Progenitor cell of endocrine pancreas (in vitro differentiated cells): ENCODE measurements around the gene BTBD10. TPM values are rescaled to one million over a fixed set of nuclear protein-coding genes. Genes with fewer than 3 reads are reported as not detected.

Experiments used
- DNase-seq: peaks from one replicate; pipeline ENCODE4 v3.0.0; 2021; ENCODE audit warnings: low spot score; ENCODE audit not compliant: unreplicated experiment
- H3K27ac Mint-ChIP-seq: 2 replicates; pipeline ENCODE4 v1.8.0; 2021; ENCODE audit warnings: mild to moderate bottlenecking, moderate library complexity, mixed read lengths
- H3K27me3 Mint-ChIP-seq: 2 replicates; pipeline ENCODE4 v1.8.0; 2021; ENCODE audit warnings: mixed read lengths
- H3K36me3 Mint-ChIP-seq: 2 replicates; pipeline ENCODE4 v1.8.0; 2022; ENCODE audit warnings: mixed read lengths; ENCODE audit not compliant: insufficient read depth
- H3K4me1 Mint-ChIP-seq: 2 replicates; pipeline ENCODE4 v1.8.0; 2021; ENCODE audit warnings: low read depth, mixed read lengths
- H3K4me3 Mint-ChIP-seq: 2 replicates; pipeline ENCODE4 v1.8.0; 2021; ENCODE audit warnings: low read depth, mild to moderate bottlenecking, moderate library complexity, mixed read lengths
- H3K9me3 Mint-ChIP-seq: 2 replicates; pipeline ENCODE4 v1.8.0; 2021; ENCODE audit warnings: low read depth, mixed read lengths
- CTCF ChIP-seq: fragments of 200-600 bp; sonication (generic); IDR thresholded peaks from one replicate; pipeline ENCODE4 v1.5.0; 2021; ENCODE audit warnings: antibody characterized with exemption, mild to moderate bottlenecking; ENCODE audit not compliant: unreplicated experiment
- total RNA-seq: library from RNA; stranded (reverse); gene quantifications from 2 replicates; pipeline ENCODE4 v1.2.1, GENCODE V29; 2021

The BTBD10 gene
- total RNA-seq, 1 donor from 2014 or later, result 31.1 TPM

- peak; percentile 21 for TF ChIP-seq CTCF
- peak overlapping the region; percentile 59 for H3K4me3 Mint-ChIP-seq
- H3K36me3 Mint-ChIP-seq, result no peaks in the 10 kb centered on the region
- DNase-seq, result no peak
- peaks cover 5% of the 10 kb centered on the region for H3K27me3 Mint-ChIP-seq
- H3K27ac Mint-ChIP-seq, result no peak overlapping the region
- peaks cover 21% of the 10 kb centered on the region for H3K9me3 Mint-ChIP-seq
- H3K4me1 Mint-ChIP-seq, result no peaks in the 10 kb centered on the region
Measured at GRCh38 chr11:13487661-13488030, 24.6 kb upstream of the BTBD10 start.

- H3K36me3 Mint-ChIP-seq, result no peaks in the 10 kb centered on the region
- no peak overlapping the region for H3K27ac Mint-ChIP-seq
Measured at GRCh38 chr11:13486926-13487660, 24.1 kb upstream of the BTBD10 start.

GRCh38 chr11:13480198-13480597 is 17.2 kb upstream of the BTBD10 start:
- no peaks in the 10 kb centered on the region for H3K36me3 Mint-ChIP-seq
- no peak for TF ChIP-seq CTCF

More at GRCh38 chr11:13486926-13487660, 24.1 kb upstream of the BTBD10 start:
- H3K4me3 Mint-ChIP-seq, result peak overlapping the region; percentile 59
- H3K4me1 Mint-ChIP-seq, result no peaks in the 10 kb centered on the region
- DNase-seq, result peak; percentile 31
- peaks cover 5% of the 10 kb centered on the region for H3K27me3 Mint-ChIP-seq
- peak; percentile 50 for TF ChIP-seq CTCF
- H3K9me3 Mint-ChIP-seq, result peaks cover 22% of the 10 kb centered on the region

GRCh38 chr11:13479688-13480087 is 16.7 kb upstream of the BTBD10 start:
- no peaks in the 10 kb centered on the region for H3K36me3 Mint-ChIP-seq
- H3K27me3 Mint-ChIP-seq, result no peaks in the 10 kb centered on the region
- no peak overlapping the region for H3K4me3 Mint-ChIP-seq
- no peak for DNase-seq
- no peak for TF ChIP-seq CTCF
- no peaks in the 10 kb centered on the region for H3K4me1 Mint-ChIP-seq
- peaks cover 25% of the 10 kb centered on the region for H3K9me3 Mint-ChIP-seq
- no peak overlapping the region for H3K27ac Mint-ChIP-seq

More at GRCh38 chr11:13480198-13480597, 17.2 kb upstream of the BTBD10 start:
- no peak for DNase-seq
- H3K27me3 Mint-ChIP-seq, result no peaks in the 10 kb centered on the region
- peaks cover 26% of the 10 kb centered on the region for H3K9me3 Mint-ChIP-seq
- no peaks in the 10 kb centered on the region for H3K4me1 Mint-ChIP-seq
- H3K27ac Mint-ChIP-seq, result no peak overlapping the region
- no peak overlapping the region for H3K4me3 Mint-ChIP-seq

- H3K27me3 Mint-ChIP-seq, result peaks cover 3% of the 10 kb centered on the region
- DNase-seq, result no peak
- H3K9me3 Mint-ChIP-seq, result peaks cover 5% of the 10 kb centered on the region
- peaks cover 2% of the 10 kb centered on the region for H3K36me3 Mint-ChIP-seq
- no peak overlapping the region for H3K27ac Mint-ChIP-seq
- no peak overlapping the region for H3K4me3 Mint-ChIP-seq
- TF ChIP-seq CTCF, result no peak
- H3K4me1 Mint-ChIP-seq, result no peaks in the 10 kb centered on the region
Measured at GRCh38 chr11:13475091-13475490, 12.1 kb upstream of the BTBD10 start.
